ENCODE results near the gene SMAD3.
"Not testable (repeated sequence)": the region's sequence is repeated elsewhere in the genome, so short reads cannot be mapped to it uniquely, and the experiment has no call there.

The SMAD3 gene

DNA sequence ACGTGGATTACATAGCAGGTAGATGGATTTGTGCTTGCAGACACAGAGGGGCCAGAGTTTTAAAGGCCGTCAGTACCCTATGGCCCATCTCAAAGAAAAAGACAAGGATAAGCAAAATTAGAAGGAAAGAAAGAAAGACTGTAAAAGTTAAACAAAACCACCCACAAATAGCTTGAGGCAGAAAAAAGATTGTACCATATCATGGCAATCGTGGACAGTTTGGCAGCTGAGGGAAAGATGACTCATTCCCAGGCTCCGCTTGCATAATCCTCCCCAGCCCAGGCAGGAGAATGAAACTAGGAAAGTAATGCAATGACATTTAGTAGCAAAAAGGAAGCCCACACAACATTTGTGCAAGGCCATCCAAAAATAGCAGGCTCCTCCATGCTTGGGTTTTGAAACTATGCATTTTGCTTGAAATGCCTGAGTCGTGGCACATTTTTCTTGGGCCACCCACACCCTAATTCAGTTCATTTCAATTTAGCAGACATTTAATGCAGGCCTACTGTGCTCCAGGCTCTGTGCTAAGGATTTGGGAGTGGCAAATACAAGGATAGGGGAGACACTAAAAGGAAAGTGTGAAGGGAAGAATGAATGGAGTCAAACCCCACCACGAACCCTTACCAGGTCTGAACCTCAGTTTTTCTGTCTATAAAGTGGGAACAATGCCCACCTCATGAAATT, 40.9 kb upstream of the SMAD3 start:
- Histone ChIP-seq H3K36me3 (ENCODE audit: control insufficient read depth in 1 of 2, insufficient read depth in 2 of 2, low read length in 2 of 2) (no peaks in the 10 kb centered on the region), H3K9me3 (ENCODE audit: control insufficient read depth in 1 of 2, low read length in 2 of 2) (no peaks in the 10 kb centered on the region), H3K4me3 (ENCODE audit: low read depth in 1 of 2, low read length in 2 of 2) (peak overlapping the region in 1 of 2 donors; percentile 25), H3K4me1 (ENCODE audit: control insufficient read depth in 1 of 2, insufficient read depth in 2 of 2, low read length in 2 of 2) (peaks cover 29 to 31% of the 10 kb centered on the region in 2 donors), H3K27me3 (ENCODE audit: control insufficient read depth in 1 of 2, insufficient read depth in 2 of 2, low read length in 2 of 2) (no peaks in the 10 kb centered on the region), H3K9ac (ENCODE audit: low read depth in 1 of 2, low read length in 2 of 2) (no peak overlapping the region), H3K27ac (ENCODE audit: low read depth, low read length) (peak overlapping the region; percentile 39)

GRCh38 chr15:67024998-67025368, 40.4 kb upstream of the SMAD3 start:
- Histone ChIP-seq H3K36me3 (ENCODE audit: control insufficient read depth in 1 of 2, insufficient read depth in 2 of 2, low read length in 2 of 2) (no peaks in the 10 kb centered on the region), H3K9ac (ENCODE audit: low read depth in 1 of 2, low read length in 2 of 2) (no peak overlapping the region), H3K9me3 (ENCODE audit: control insufficient read depth in 1 of 2, low read length in 2 of 2) (no peaks in the 10 kb centered on the region), H3K27ac (ENCODE audit: low read depth, low read length) (no peak overlapping the region), H3K27me3 (ENCODE audit: control insufficient read depth in 1 of 2, insufficient read depth in 2 of 2, low read length in 2 of 2) (no peaks in the 10 kb centered on the region), H3K4me3 (ENCODE audit: low read depth in 1 of 2, low read length in 2 of 2) (no peak overlapping the region), H3K4me1 (ENCODE audit: control insufficient read depth in 1 of 2, insufficient read depth in 2 of 2, low read length in 2 of 2) (peaks cover 29 to 32% of the 10 kb centered on the region in 2 donors)

GRCh38 chr15:67025719-67026609, 39.4 kb upstream of the SMAD3 start:
- no peaks in the 10 kb centered on the region for H3K36me3 ChIP-seq (ENCODE audit: control insufficient read depth in 1 of 2, insufficient read depth in 2 of 2, low read length in 2 of 2)
- peak overlapping the region; percentile 23 for H3K27ac ChIP-seq (ENCODE audit: low read depth, low read length)
- no peak overlapping the region for H3K4me3 ChIP-seq (ENCODE audit: low read depth in 1 of 2, low read length in 2 of 2)
- H3K27me3 ChIP-seq (ENCODE audit: control insufficient read depth in 1 of 2, insufficient read depth in 2 of 2, low read length in 2 of 2) = no peaks in the 10 kb centered on the region
- H3K4me1 ChIP-seq (ENCODE audit: control insufficient read depth in 1 of 2, insufficient read depth in 2 of 2, low read length in 2 of 2) = peaks cover 35 to 42% of the 10 kb centered on the region in 2 donors
- no peak overlapping the region for H3K9ac ChIP-seq (ENCODE audit: low read depth in 1 of 2, low read length in 2 of 2)
- no peaks in the 10 kb centered on the region for H3K9me3 ChIP-seq (ENCODE audit: control insufficient read depth in 1 of 2, low read length in 2 of 2)

DNA sequence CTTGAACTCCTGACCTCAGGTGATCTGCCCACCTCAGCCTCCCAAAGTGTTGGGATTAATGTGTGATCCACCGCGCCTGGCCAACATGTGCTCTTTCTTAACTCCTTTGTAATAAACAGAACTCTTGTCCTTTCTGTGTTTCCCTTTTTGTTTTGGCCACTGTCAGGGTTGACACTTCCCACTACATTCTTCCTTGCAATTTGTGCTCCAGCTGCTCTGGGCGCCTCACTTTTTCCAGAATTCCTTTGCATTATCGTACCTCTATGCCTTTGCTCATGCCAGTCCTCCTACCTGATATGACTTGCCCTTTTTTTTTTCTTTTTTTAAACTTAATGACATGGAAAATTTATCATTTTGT, 38.8 kb upstream of the SMAD3 start:
- no peaks in the 10 kb centered on the region for H3K9me3 ChIP-seq (ENCODE audit: control insufficient read depth in 1 of 2, low read length in 2 of 2)
- no peaks in the 10 kb centered on the region for H3K27me3 ChIP-seq (ENCODE audit: control insufficient read depth in 1 of 2, insufficient read depth in 2 of 2, low read length in 2 of 2)
- H3K27ac ChIP-seq (ENCODE audit: low read depth, low read length) = peak overlapping the region; percentile 23
- H3K4me3 ChIP-seq (ENCODE audit: low read depth in 1 of 2, low read length in 2 of 2) = no peak overlapping the region
- H3K4me1 ChIP-seq (ENCODE audit: control insufficient read depth in 1 of 2, insufficient read depth in 2 of 2, low read length in 2 of 2) = peaks cover 35 to 44% of the 10 kb centered on the region in 2 donors
- H3K9ac ChIP-seq (ENCODE audit: low read depth in 1 of 2, low read length in 2 of 2) = no peak overlapping the region
- no peaks in the 10 kb centered on the region for H3K36me3 ChIP-seq (ENCODE audit: control insufficient read depth in 1 of 2, insufficient read depth in 2 of 2, low read length in 2 of 2)

- H3K27ac ChIP-seq (ENCODE audit: low read depth, low read length) = not testable (repeated sequence)
These were observed 37.0 kb upstream of the SMAD3 start for GRCh38 chr15:67028440-67028839.

DNA sequence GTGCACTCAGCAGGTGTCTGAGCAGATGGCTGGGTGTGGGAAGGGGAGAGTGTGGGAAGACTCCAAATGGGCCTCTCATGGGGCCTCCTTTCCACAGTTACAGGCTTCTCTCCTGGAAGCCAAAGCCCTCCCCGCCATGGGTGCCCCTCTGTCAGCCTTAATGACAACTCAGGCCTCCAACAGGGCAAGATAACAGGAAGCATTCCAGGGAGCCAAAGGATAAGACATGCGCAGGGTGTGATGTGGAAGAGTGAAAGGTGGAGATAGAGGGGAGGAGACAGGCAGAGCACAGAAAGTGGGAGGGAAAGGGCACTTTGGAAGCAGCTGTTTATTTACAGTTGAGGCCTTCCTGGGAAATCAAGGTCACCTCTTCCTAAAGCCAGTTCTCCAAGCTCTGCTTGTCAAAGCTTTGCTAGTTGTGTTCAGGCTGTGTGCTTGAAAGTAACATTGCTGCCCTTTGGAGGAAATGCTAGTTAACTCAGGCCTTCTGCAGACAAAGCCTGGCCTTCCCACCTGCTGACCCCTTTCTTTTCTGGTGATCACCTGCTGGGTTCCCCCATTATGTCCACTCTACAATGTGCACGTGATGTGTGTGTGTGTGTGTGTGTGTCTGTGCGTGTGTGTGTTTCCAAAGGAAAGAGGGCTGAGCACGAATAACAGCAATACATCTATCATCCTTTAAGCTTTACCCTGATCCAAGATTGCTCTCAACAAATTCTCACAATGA, 35.2 kb upstream of the SMAD3 start:
- Histone ChIP-seq H3K4me3 (ENCODE audit: low read depth in 1 of 2, low read length in 2 of 2) (no peak overlapping the region), H3K4me1 (ENCODE audit: control insufficient read depth in 1 of 2, insufficient read depth in 2 of 2, low read length in 2 of 2) (peaks cover 28 to 43% of the 10 kb centered on the region in 2 donors), H3K27ac (ENCODE audit: low read depth, low read length) (no peak overlapping the region), H3K9me3 (ENCODE audit: control insufficient read depth in 1 of 2, low read length in 2 of 2) (no peaks in the 10 kb centered on the region), H3K9ac (ENCODE audit: low read depth in 1 of 2, low read length in 2 of 2) (no peak overlapping the region), H3K27me3 (ENCODE audit: control insufficient read depth in 1 of 2, insufficient read depth in 2 of 2, low read length in 2 of 2) (peaks cover 0 to 3% of the 10 kb centered on the region in 2 donors), H3K36me3 (ENCODE audit: control insufficient read depth in 1 of 2, insufficient read depth in 2 of 2, low read length in 2 of 2) (no peaks in the 10 kb centered on the region)

More at GRCh38 chr15:67028440-67028839, 37.0 kb upstream of the SMAD3 start:
- H3K36me3 ChIP-seq (ENCODE audit: control insufficient read depth in 1 of 2, insufficient read depth in 2 of 2, low read length in 2 of 2); H3K9me3 ChIP-seq (ENCODE audit: control insufficient read depth in 1 of 2, low read length in 2 of 2); H3K4me3 ChIP-seq (ENCODE audit: low read depth in 1 of 2, low read length in 2 of 2); H3K9ac ChIP-seq (ENCODE audit: low read depth in 1 of 2, low read length in 2 of 2); H3K27me3 ChIP-seq (ENCODE audit: control insufficient read depth in 1 of 2, insufficient read depth in 2 of 2, low read length in 2 of 2): not testable (repeated sequence)
- peaks cover 38 to 50% of the 10 kb centered on the region in 2 donors for H3K4me1 ChIP-seq (ENCODE audit: control insufficient read depth in 1 of 2, insufficient read depth in 2 of 2, low read length in 2 of 2)

DNA sequence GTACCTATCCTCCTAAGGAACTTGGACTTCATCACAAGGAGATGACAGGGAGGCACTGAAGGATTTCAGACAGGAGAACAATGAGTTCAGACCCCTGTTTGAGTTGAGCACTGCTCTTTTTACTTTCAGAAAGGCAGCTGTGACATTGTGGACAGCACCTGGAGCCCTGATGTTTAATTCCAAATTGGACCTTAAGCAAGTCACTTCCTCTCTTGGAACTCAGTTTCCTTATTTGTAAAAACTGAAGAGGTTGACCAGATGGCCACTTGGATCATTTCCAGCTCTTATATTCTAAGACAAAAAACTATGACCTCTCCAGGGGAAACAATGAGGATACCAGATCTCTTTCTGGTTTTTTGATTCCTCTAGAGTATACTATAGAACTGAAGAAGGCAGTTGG, 34.1 kb upstream of the SMAD3 start:
- H3K36me3 ChIP-seq (ENCODE audit: control insufficient read depth in 1 of 2, insufficient read depth in 2 of 2, low read length in 2 of 2) = no peaks in the 10 kb centered on the region
- peaks cover 16 to 32% of the 10 kb centered on the region in 2 donors for H3K4me1 ChIP-seq (ENCODE audit: control insufficient read depth in 1 of 2, insufficient read depth in 2 of 2, low read length in 2 of 2)
- no peaks in the 10 kb centered on the region for H3K9me3 ChIP-seq (ENCODE audit: control insufficient read depth in 1 of 2, low read length in 2 of 2)
- no peak overlapping the region for H3K4me3 ChIP-seq (ENCODE audit: low read depth in 1 of 2, low read length in 2 of 2)
- H3K27ac ChIP-seq (ENCODE audit: low read depth, low read length) = no peak overlapping the region
- peaks cover 0 to 3% of the 10 kb centered on the region in 2 donors for H3K27me3 ChIP-seq (ENCODE audit: control insufficient read depth in 1 of 2, insufficient read depth in 2 of 2, low read length in 2 of 2)
- H3K9ac ChIP-seq (ENCODE audit: low read depth in 1 of 2, low read length in 2 of 2) = no peak overlapping the region

GRCh38 chr15:67032608-67033007, 32.8 kb upstream of the SMAD3 start:
- H3K4me1 ChIP-seq (ENCODE audit: control insufficient read depth in 1 of 2, insufficient read depth in 2 of 2, low read length in 2 of 2) = peaks cover 14 to 28% of the 10 kb centered on the region in 2 donors
- no peaks in the 10 kb centered on the region for H3K36me3 ChIP-seq (ENCODE audit: control insufficient read depth in 1 of 2, insufficient read depth in 2 of 2, low read length in 2 of 2)
- H3K4me3 ChIP-seq (ENCODE audit: low read depth in 1 of 2, low read length in 2 of 2) = no peak overlapping the region
- no peak overlapping the region for H3K9ac ChIP-seq (ENCODE audit: low read depth in 1 of 2, low read length in 2 of 2)
- H3K27me3 ChIP-seq (ENCODE audit: control insufficient read depth in 1 of 2, insufficient read depth in 2 of 2, low read length in 2 of 2) = peaks cover 0 to 3% of the 10 kb centered on the region in 2 donors
- no peak overlapping the region for H3K27ac ChIP-seq (ENCODE audit: low read depth, low read length)
- no peaks in the 10 kb centered on the region for H3K9me3 ChIP-seq (ENCODE audit: control insufficient read depth in 1 of 2, low read length in 2 of 2)

GRCh38 chr15:67033012-67033411, 32.4 kb upstream of the SMAD3 start:
- Histone ChIP-seq H3K9me3 (ENCODE audit: control insufficient read depth in 1 of 2, low read length in 2 of 2) (no peaks in the 10 kb centered on the region), H3K27ac (ENCODE audit: low read depth, low read length) (no peak overlapping the region), H3K4me1 (ENCODE audit: control insufficient read depth in 1 of 2, insufficient read depth in 2 of 2, low read length in 2 of 2) (peaks cover 14 to 28% of the 10 kb centered on the region in 2 donors), H3K4me3 (ENCODE audit: low read depth in 1 of 2, low read length in 2 of 2) (peak overlapping the region; percentile 58 to 64), H3K9ac (ENCODE audit: low read depth in 1 of 2, low read length in 2 of 2) (peak overlapping the region; percentile 26 to 67), H3K27me3 (ENCODE audit: control insufficient read depth in 1 of 2, insufficient read depth in 2 of 2, low read length in 2 of 2) (peaks cover 0 to 3% of the 10 kb centered on the region in 2 donors), H3K36me3 (ENCODE audit: control insufficient read depth in 1 of 2, insufficient read depth in 2 of 2, low read length in 2 of 2) (no peaks in the 10 kb centered on the region)

Measured in duodenal mucosa (tissue), 2 donors.